GM21717 (cell line): Measurements from ENCODE around the gene GALNT2.

Source experiments
- ATAC-seq: cut with Tn5 transposase; IDR thresholded peaks from one replicate; pipeline ENCODE4 v1.9.1; 2021; ENCODE audit warnings: mild to moderate bottlenecking, moderate library complexity; ENCODE audit not compliant: unreplicated experiment

GALNT2 gene

GRCh38 chr1:230326971-230327891, 260.2 kb downstream of the GALNT2 start:
- ATAC-seq: no peak

- ATAC-seq: peak; percentile 69
These were observed 260.9 kb downstream of the GALNT2 start for GRCh38 chr1:230327892-230328284.

- no peak for ATAC-seq
These were observed 261.4 kb downstream of the GALNT2 start for GRCh38 chr1:230328342-230329015.

GRCh38 chr1:230330157-230330556, 263.1 kb downstream of the GALNT2 start:
- ATAC-seq: no peak
